Germinal center (tissue), 1 donor: Measurements from ENCODE around the gene KRT9.
"Not testable (repeated sequence)": the region's sequence is repeated elsewhere in the genome, so short reads cannot be mapped to it uniquely, and the experiment has no call there.

Experiments
- DNase-seq: peaks from one replicate; pipeline ENCODE4 v3.0.0; 2012; ENCODE audit warnings: mixed read lengths, low spot score

KRT9 gene

GRCh38 chr17:41571561-41572434, at the start of gene KRT9:
Gene KRT9 (minus strand): TSS chr17:41572059. CDS start chr17:41571992, 67 bp downstream.
- no peak for DNase-seq

- not testable (repeated sequence) for DNase-seq
Observed at GRCh38 chr17:41621435-41621817, 49.6 kb upstream of the KRT9 start.

GRCh38 chr17:41620583-41621434, 49.0 kb upstream of the KRT9 start:
- DNase-seq: no peak

GRCh38 chr17:41619927-41620582, 48.2 kb upstream of the KRT9 start:
- not testable (repeated sequence) for DNase-seq

- no peak for DNase-seq
Observed at GRCh38 chr17:41619036-41619926, 47.4 kb upstream of the KRT9 start.

GRCh38 chr17:41618341-41619035, 46.6 kb upstream of the KRT9 start:
- no peak for DNase-seq

GRCh38 chr17:41617698-41618097, 45.8 kb upstream of the KRT9 start:
- no peak for DNase-seq

- DNase-seq: no peak
Observed at GRCh38 chr17:41617136-41617535, 45.3 kb upstream of the KRT9 start.

- not testable (repeated sequence) for DNase-seq
Observed at GRCh38 chr17:41616486-41616885, 44.6 kb upstream of the KRT9 start.

GRCh38 chr17:41615454-41615853, 43.6 kb upstream of the KRT9 start:
- no peak for DNase-seq

GRCh38 chr17:41614767-41615166, 42.9 kb upstream of the KRT9 start:
- DNase-seq: not testable (repeated sequence)

- no peak for DNase-seq
Observed at GRCh38 chr17:41614098-41614497, 42.2 kb upstream of the KRT9 start.

- DNase-seq: no peak
Observed at GRCh38 chr17:41613277-41614082, 41.6 kb upstream of the KRT9 start.

- not testable (repeated sequence) for DNase-seq
Observed at GRCh38 chr17:41612376-41613160, 40.7 kb upstream of the KRT9 start, which contains the start of gene KRT16. Gene KRT16 (minus strand): TSS chr17:41612767. CDS start chr17:41612688, 79 bp downstream.

GRCh38 chr17:41610965-41611640, 39.2 kb upstream of the KRT9 start:
- DNase-seq: no peak

- DNase-seq: not testable (repeated sequence)
Observed at GRCh38 chr17:41610061-41610517, 38.2 kb upstream of the KRT9 start.

- DNase-seq: not testable (repeated sequence)
Observed at GRCh38 chr17:41606930-41607329, 35.1 kb upstream of the KRT9 start.

GRCh38 chr17:41602524-41602923, 30.7 kb upstream of the KRT9 start:
- DNase-seq: no peak
